Osteocyte (in vitro differentiated cells): ENCODE data around the gene S100A3. TPM values are rescaled to one million over a fixed set of nuclear protein-coding genes. Genes with fewer than 3 reads are reported as not detected.

ENCODE experiments used
- DNase-seq: peaks from one replicate; pipeline ENCODE4 v3.0.0; 2021; ENCODE audit warnings: mixed read lengths; ENCODE audit not compliant: unreplicated experiment; ENCODE audit errors: extremely low spot score
- H3K27ac Mint-ChIP-seq: one replicate; pipeline ENCODE4 v1.8.0; 2021; ENCODE audit warnings: mild to moderate bottlenecking, mixed read lengths; ENCODE audit not compliant: unreplicated experiment
- H3K27me3 Mint-ChIP-seq: one replicate; pipeline ENCODE4 v1.8.0; 2021; ENCODE audit warnings: mixed read lengths; ENCODE audit not compliant: unreplicated experiment
- H3K36me3 Mint-ChIP-seq: one replicate; pipeline ENCODE4 v1.8.0; 2021; ENCODE audit warnings: mixed read lengths; ENCODE audit not compliant: unreplicated experiment
- H3K4me1 Mint-ChIP-seq: one replicate; pipeline ENCODE4 v1.8.0; 2021; ENCODE audit warnings: mixed read lengths; ENCODE audit not compliant: unreplicated experiment
- H3K4me3 Mint-ChIP-seq: one replicate; pipeline ENCODE4 v1.8.0; 2021; ENCODE audit warnings: mild to moderate bottlenecking, moderate library complexity, mixed read lengths; ENCODE audit not compliant: unreplicated experiment
- H3K9me3 Mint-ChIP-seq: one replicate; pipeline ENCODE4 v1.8.0; 2021; ENCODE audit warnings: mixed read lengths; ENCODE audit not compliant: unreplicated experiment
- CTCF ChIP-seq: fragments of 200-600 bp; sonication (generic); IDR thresholded peaks from 2 replicates; pipeline ENCODE4 v1.5.0; 2021; ENCODE audit warnings: antibody characterized with exemption, mild to moderate bottlenecking, moderate library complexity
- total RNA-seq: library from RNA; stranded (reverse); gene quantifications from 2 replicates; pipeline ENCODE4 v1.2.1, GENCODE V29; 2021

The S100A3 gene
- total RNA-seq, 1 donor from 2014 or later: 7.5 TPM

- Mint-ChIP-seq H3K27ac (peak overlapping the region; percentile 73), H3K36me3 (no peaks in the 10 kb centered on the region), H3K4me3 (no peak overlapping the region), H3K9me3 (no peaks in the 10 kb centered on the region), H3K27me3 (peaks cover 2% of the 10 kb centered on the region), H3K4me1 (peaks cover 38% of the 10 kb centered on the region)
- no peak for DNase-seq
- TF ChIP-seq CTCF: no peak
These were observed 42.1 kb downstream of the S100A3 start for GRCh38 chr1:153506831-153507413.

- Mint-ChIP-seq H3K9me3 (no peaks in the 10 kb centered on the region), H3K27me3 (peaks cover 5% of the 10 kb centered on the region), H3K36me3 (no peaks in the 10 kb centered on the region), H3K4me1 (peaks cover 32% of the 10 kb centered on the region), H3K27ac (peak overlapping the region; percentile 73), H3K4me3 (no peak overlapping the region)
- DNase-seq: no peak
- no peak for TF ChIP-seq CTCF
These were observed 42.7 kb downstream of the S100A3 start for GRCh38 chr1:153506386-153506785.

- Mint-ChIP-seq H3K27me3 (peaks cover 8% of the 10 kb centered on the region), H3K36me3 (no peaks in the 10 kb centered on the region), H3K4me3 (no peak overlapping the region), H3K27ac (no peak overlapping the region), H3K9me3 (no peaks in the 10 kb centered on the region), H3K4me1 (peaks cover 24% of the 10 kb centered on the region)
- DNase-seq: no peak
- no peak for TF ChIP-seq CTCF
These were observed 43.5 kb downstream of the S100A3 start for GRCh38 chr1:153505576-153505975.

GRCh38 chr1:153503766-153504165, 45.3 kb downstream of the S100A3 start:
- Mint-ChIP-seq H3K27me3 (peaks cover 25% of the 10 kb centered on the region), H3K27ac (no peak overlapping the region), H3K9me3 (no peaks in the 10 kb centered on the region), H3K4me3 (no peak overlapping the region), H3K36me3 (no peaks in the 10 kb centered on the region), H3K4me1 (peaks cover 24% of the 10 kb centered on the region)
- no peak for DNase-seq
- no peak for TF ChIP-seq CTCF

- no peaks in the 10 kb centered on the region for H3K36me3 Mint-ChIP-seq
- no peak for TF ChIP-seq CTCF
- no peaks in the 10 kb centered on the region for H3K9me3 Mint-ChIP-seq
- DNase-seq: no peak
- H3K4me1 Mint-ChIP-seq: no peaks in the 10 kb centered on the region
- H3K27me3 Mint-ChIP-seq: peaks cover 62% of the 10 kb centered on the region
- no peak overlapping the region for H3K4me3 Mint-ChIP-seq
- no peak overlapping the region for H3K27ac Mint-ChIP-seq
These were observed 50.3 kb downstream of the S100A3 start for GRCh38 chr1:153498746-153499145.

Other genes with a start within 250 kb of the S100A3 start
- gene PGLYRP3, start 236.3 kb downstream of the S100A3 start, total RNA-seq: not detected in 2 replicates
- gene PGLYRP4, start 200.4 kb downstream of the S100A3 start, total RNA-seq: not detected in 2 replicates
- not detected in 2 replicates for gene S100A9, start 191.4 kb downstream of the S100A3 start, total RNA-seq
- gene S100A12, start 173.6 kb downstream of the S100A3 start, total RNA-seq: not detected in 2 replicates
- gene S100A8, start 158.2 kb downstream of the S100A3 start, total RNA-seq: not detected in 2 replicates
- not detected in 2 replicates for gene S100A7A, start 132.7 kb downstream of the S100A3 start, total RNA-seq
- gene S100A7, start 88.6 kb downstream of the S100A3 start, total RNA-seq: not detected in 2 replicates
- 0.99 and 1.1 TPM in 2 replicates for gene S100A6, start 13.3 kb downstream of the S100A3 start, total RNA-seq
- 1.0 TPM in 1 of 2 replicates, not detected in the other for gene S100A5, start 8.3 kb downstream of the S100A3 start, total RNA-seq
- 337 and 353 TPM in 2 replicates for gene S100A4, start 3.5 kb downstream of the S100A3 start, total RNA-seq
- gene S100A2, start 16.6 kb upstream of the S100A3 start, total RNA-seq: 8.9 and 11.7 TPM in 2 replicates
- gene S100A16, start 63.9 kb upstream of the S100A3 start, total RNA-seq: 134 and 143 TPM in 2 replicates
- not detected in 2 replicates for gene S100A14, start 67.1 kb upstream of the S100A3 start, total RNA-seq
- gene S100A13, start 78.2 kb upstream of the S100A3 start, total RNA-seq: 126 and 128 TPM in 2 replicates
- 1.1 TPM in 1 of 2 replicates, not detected in the other for gene S100A1, start 79.2 kb upstream of the S100A3 start, total RNA-seq
- gene CHTOP, start 84.8 kb upstream of the S100A3 start, total RNA-seq: 74.3 and 75.2 TPM in 2 replicates
- gene SNAPIN, start 109.4 kb upstream of the S100A3 start, total RNA-seq: 39.7 and 46.3 TPM in 2 replicates
- 151 and 157 TPM in 2 replicates for gene ILF2, start 121.7 kb upstream of the S100A3 start, total RNA-seq
- 0.16 TPM in 1 of 2 replicates, not detected in the other for gene NPR1, start 129.4 kb upstream of the S100A3 start, total RNA-seq
- 62.7 and 65.9 TPM in 2 replicates for gene INTS3, start 178.8 kb upstream of the S100A3 start, total RNA-seq
- 9.9 and 11.9 TPM in 2 replicates for gene SLC27A3, start 226.1 kb upstream of the S100A3 start, total RNA-seq